ENCODE results near the gene GJA3. TPM values are rescaled to one million over a fixed set of nuclear protein-coding genes. Genes with fewer than 3 reads are reported as not detected.

GJA3 gene
- total RNA-seq, 4 donors from 2014 or later, result not detected

DNA sequence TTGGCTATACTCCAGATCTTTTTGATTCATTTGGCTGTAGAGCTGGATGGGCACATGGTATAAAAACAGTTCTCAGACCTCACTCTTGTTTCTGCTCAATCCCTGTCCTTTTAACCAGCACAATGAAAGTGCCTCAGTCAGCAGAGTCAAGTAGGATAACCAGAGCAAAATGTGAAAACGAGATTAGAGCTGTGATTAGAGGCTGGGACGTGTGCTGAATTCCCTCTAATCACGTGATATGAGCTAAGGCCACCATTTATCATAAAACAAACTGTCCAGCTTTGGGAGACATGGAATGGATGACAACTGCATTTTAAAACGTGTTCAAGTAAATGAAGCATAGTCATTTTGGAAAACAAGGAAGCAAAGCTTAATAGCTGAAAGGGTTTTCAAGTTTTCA, 54.1 kb downstream of the GJA3 start:
- no peak for TF ChIP-seq CTCF (IDR thresholded peaks at IDR 0.05; ENCODE audit: low read depth)

- no peak for TF ChIP-seq CTCF (IDR thresholded peaks at IDR 0.05; ENCODE audit: low read depth)
These were observed 55.6 kb downstream of the GJA3 start for GRCh38 chr13:20105161-20105689.

- TF ChIP-seq CTCF (IDR thresholded peaks at IDR 0.05; ENCODE audit: low read depth), result no peak
These were observed 58.2 kb downstream of the GJA3 start for GRCh38 chr13:20102525-20103180.

GRCh38 chr13:20101467-20102316, 59.2 kb downstream of the GJA3 start:
- TF ChIP-seq CTCF (IDR thresholded peaks at IDR 0.05; ENCODE audit: low read depth), result no peak

- no peak for TF ChIP-seq CTCF (IDR thresholded peaks at IDR 0.05; ENCODE audit: low read depth)
These were observed 61.5 kb downstream of the GJA3 start for GRCh38 chr13:20099319-20099718.

- TF ChIP-seq CTCF (IDR thresholded peaks at IDR 0.05; ENCODE audit: low read depth), result no peak
These were observed 66.9 kb downstream of the GJA3 start for GRCh38 chr13:20093951-20094350.

- no peak for TF ChIP-seq CTCF (IDR thresholded peaks at IDR 0.05; ENCODE audit: low read depth)
These were observed 70.5 kb downstream of the GJA3 start for GRCh38 chr13:20090349-20090748.

Data from subcutaneous adipose tissue (tissue), 4 donors.